ENCODE results near the gene FGF16. TPM values are rescaled to one million over a fixed set of nuclear protein-coding genes. Genes with fewer than 3 reads are reported as not detected.

The FGF16 gene
- total and polyA plus RNA-seq, 2 experiments from 2014 or later = 0.27 TPM; not detected in 1

DNA sequence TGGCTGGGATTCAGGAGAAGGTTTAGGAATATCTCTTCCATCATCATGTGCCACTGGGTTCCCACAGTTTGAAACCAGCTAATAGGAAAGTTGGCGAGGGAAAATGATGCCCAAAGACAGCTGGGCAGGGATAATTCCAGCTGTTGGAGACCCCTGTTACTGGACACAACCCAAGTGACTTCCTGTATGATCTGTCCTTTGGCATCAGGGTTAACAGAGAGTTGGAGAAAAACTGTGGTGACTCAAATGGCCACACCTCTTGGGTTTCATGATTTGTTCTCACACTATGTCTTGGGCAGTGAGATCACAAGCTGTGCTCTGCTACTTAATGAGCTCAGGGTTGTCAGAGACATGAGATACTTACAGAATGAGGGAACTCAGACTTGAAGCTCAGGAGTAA lies 3.8 kb downstream of the FGF16 start:
- WGBS (ENCODE audit: low lambda C conversion rate, missing lambda C conversion rate) = 62% methylated on average over 1 of the region's 1 CpG
- Histone ChIP-seq H3K4me3 (no peak overlapping the region), H3K4me2 (no peak overlapping the region)

DNA sequence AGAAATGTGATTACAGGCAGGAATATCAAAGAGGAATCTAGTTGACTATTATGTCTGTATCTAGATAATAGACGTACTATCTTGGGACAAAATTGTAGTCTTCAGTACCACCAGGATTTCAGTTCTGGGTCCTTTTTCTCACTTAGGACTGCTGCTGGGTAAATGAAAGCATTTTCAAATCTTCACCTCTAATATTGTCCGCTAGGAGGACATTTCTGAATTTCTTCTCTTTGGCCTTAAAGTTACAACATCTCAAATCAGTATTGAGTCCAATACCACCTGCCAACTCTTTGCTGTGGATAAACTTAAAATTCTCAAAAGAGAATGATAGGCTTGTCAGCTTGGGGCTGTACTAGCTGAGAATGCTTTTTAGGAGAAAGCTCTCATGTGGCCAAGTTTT lies 6.0 kb downstream of the FGF16 start:
- Histone ChIP-seq H3K79me2 (no peaks in the 10 kb centered on the region), H3K9me2 (replicated peaks; ENCODE audit: insufficient read depth) (no peaks in the 10 kb centered on the region), H3K4me1 (ENCODE audit: insufficient read depth) (no peaks in the 10 kb centered on the region), H2AFZ (no peak overlapping the region), H3K36me3 (replicated peaks; ENCODE audit: insufficient read depth, low read depth) (no peaks in the 10 kb centered on the region), H3K4me3 (no peak overlapping the region), H3K27ac (no peak overlapping the region), H3K27me3 (no peaks in the 10 kb centered on the region), H4K20me1 (ENCODE audit: insufficient read depth, poor library complexity, severe bottlenecking) (no peaks in the 10 kb centered on the region), H3K9me3 (ENCODE audit: low read depth) (no peaks in the 10 kb centered on the region), H3K4me2 (no peak overlapping the region)
- no peak for DNase-seq (ENCODE audit: low spot score)
- TF ChIP-seq, protein P1, sequence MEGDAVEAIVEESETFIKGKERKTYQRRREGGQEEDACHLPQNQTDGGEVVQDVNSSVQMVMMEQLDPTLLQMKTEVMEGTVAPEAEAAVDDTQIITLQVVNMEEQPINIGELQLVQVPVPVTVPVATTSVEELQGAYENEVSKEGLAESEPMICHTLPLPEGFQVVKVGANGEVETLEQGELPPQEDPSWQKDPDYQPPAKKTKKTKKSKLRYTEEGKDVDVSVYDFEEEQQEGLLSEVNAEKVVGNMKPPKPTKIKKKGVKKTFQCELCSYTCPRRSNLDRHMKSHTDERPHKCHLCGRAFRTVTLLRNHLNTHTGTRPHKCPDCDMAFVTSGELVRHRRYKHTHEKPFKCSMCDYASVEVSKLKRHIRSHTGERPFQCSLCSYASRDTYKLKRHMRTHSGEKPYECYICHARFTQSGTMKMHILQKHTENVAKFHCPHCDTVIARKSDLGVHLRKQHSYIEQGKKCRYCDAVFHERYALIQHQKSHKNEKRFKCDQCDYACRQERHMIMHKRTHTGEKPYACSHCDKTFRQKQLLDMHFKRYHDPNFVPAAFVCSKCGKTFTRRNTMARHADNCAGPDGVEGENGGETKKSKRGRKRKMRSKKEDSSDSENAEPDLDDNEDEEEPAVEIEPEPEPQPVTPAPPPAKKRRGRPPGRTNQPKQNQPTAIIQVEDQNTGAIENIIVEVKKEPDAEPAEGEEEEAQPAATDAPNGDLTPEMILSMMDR (IDR thresholded peaks at IDR 0.05; ENCODE audit: poor library complexity) = no peak
- TF ChIP-seq EZH2phosphoT487 (IDR thresholded peaks at IDR 0.05; ENCODE audit: low read depth, severe bottlenecking, unreplicated experiment) (no peak), EZH2 (IDR thresholded peaks at IDR 0.05; ENCODE audit: borderline replicate concordance) (no peak)
- WGBS (ENCODE audit: low lambda C conversion rate, missing lambda C conversion rate) = 66% methylated on average over 2 of the region's 2 CpGs

More for the DNA sequence above, 3.8 kb downstream of the FGF16 start:
- Histone ChIP-seq H3K79me2 (no peaks in the 10 kb centered on the region), H3K9me2 (replicated peaks; ENCODE audit: insufficient read depth) (no peaks in the 10 kb centered on the region), H3K27ac (no peak overlapping the region), H3K36me3 (replicated peaks; ENCODE audit: insufficient read depth, low read depth) (no peaks in the 10 kb centered on the region), H3K9me3 (ENCODE audit: low read depth) (no peaks in the 10 kb centered on the region), H4K20me1 (ENCODE audit: insufficient read depth, poor library complexity, severe bottlenecking) (no peaks in the 10 kb centered on the region), H3K27me3 (peaks cover 9% of the 10 kb centered on the region), H2AFZ (no peak overlapping the region), H3K4me1 (ENCODE audit: insufficient read depth) (no peaks in the 10 kb centered on the region)
- no peak for DNase-seq (ENCODE audit: low spot score)
- TF ChIP-seq EZH2 (IDR thresholded peaks at IDR 0.05; ENCODE audit: borderline replicate concordance) (no peak), EZH2phosphoT487 (IDR thresholded peaks at IDR 0.05; ENCODE audit: low read depth, severe bottlenecking, unreplicated experiment) (no peak)
- TF ChIP-seq, protein P1 (IDR thresholded peaks at IDR 0.05; ENCODE audit: poor library complexity) = no peak

DNA sequence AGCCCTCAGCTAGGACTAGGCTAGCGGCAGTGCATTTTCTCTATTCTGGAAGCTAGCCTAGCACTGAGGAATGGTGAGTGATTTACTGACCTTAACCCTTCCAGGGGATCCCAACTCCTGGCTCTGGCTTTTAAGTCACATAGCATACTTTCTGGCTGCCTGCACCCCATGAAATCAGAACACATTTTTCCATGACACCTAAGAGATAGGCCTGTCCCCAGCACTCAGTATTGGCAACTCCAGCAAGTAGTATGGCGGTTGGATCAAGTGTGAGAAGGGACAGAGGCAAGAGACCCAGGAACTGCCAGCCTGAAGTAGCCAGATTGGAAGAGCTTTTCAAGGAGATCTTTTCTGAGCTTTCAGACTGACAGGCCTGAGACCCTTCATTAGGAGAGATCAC lies 8.2 kb downstream of the FGF16 start:
- Histone ChIP-seq H3K4me3 (no peak overlapping the region), H3K36me3 (replicated peaks; ENCODE audit: insufficient read depth, low read depth) (no peaks in the 10 kb centered on the region), H3K27ac (no peak overlapping the region), H3K4me2 (no peak overlapping the region), H3K27me3 (no peaks in the 10 kb centered on the region), H3K9me3 (ENCODE audit: low read depth) (no peaks in the 10 kb centered on the region), H4K20me1 (ENCODE audit: insufficient read depth, poor library complexity, severe bottlenecking) (no peaks in the 10 kb centered on the region), H3K79me2 (no peaks in the 10 kb centered on the region), H3K9me2 (replicated peaks; ENCODE audit: insufficient read depth) (no peaks in the 10 kb centered on the region), H3K4me1 (ENCODE audit: insufficient read depth) (no peaks in the 10 kb centered on the region), H2AFZ (no peak overlapping the region)
- no peak for TF ChIP-seq EZH2phosphoT487 (IDR thresholded peaks at IDR 0.05; ENCODE audit: low read depth, severe bottlenecking, unreplicated experiment)
- TF ChIP-seq, protein P1 (IDR thresholded peaks at IDR 0.05; ENCODE audit: poor library complexity) = no peak
- WGBS (ENCODE audit: low lambda C conversion rate, missing lambda C conversion rate) = 78% methylated on average over 2 of the region's 2 CpGs
- DNase-seq (ENCODE audit: low spot score) = no peak

DNA sequence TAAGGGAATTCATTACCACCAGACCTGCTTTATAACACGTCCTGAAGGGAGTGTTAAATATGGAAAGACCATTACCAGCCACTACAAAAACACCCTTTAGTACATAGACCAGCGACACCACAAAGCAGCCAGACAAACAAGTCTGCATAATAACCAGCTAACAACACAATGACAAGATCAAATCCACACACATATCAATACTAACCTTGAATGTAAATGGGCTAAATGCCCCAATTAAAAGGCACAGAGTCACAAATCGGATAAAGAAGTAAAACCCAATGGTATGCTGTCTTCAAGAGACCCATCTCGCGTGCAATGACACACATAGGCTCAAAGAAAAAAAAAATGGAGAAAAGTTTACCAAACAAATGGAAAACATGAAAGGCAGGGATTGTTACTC lies 36.9 kb downstream of the FGF16 start:
- no peak for TF ChIP-seq EZH2 (IDR thresholded peaks at IDR 0.05; ENCODE audit: borderline replicate concordance)
- TF ChIP-seq, protein P1 (IDR thresholded peaks at IDR 0.05; ENCODE audit: poor library complexity) = no peak
- no peak for TF ChIP-seq EZH2phosphoT487 (IDR thresholded peaks at IDR 0.05; ENCODE audit: low read depth, severe bottlenecking, unreplicated experiment)
- H3K4me3 ChIP-seq = no peak overlapping the region
- 65% methylated on average over 5 of the region's 5 CpGs for WGBS (ENCODE audit: low lambda C conversion rate, missing lambda C conversion rate)

More for the DNA sequence above, 36.9 kb downstream of the FGF16 start:
- H3K79me2 ChIP-seq = no peaks in the 10 kb centered on the region
- no peaks in the 10 kb centered on the region for H3K9me3 ChIP-seq (ENCODE audit: low read depth)
- no peaks in the 10 kb centered on the region for H3K36me3 ChIP-seq (replicated peaks; ENCODE audit: insufficient read depth, low read depth)
- H3K4me1 ChIP-seq (ENCODE audit: insufficient read depth) = no peaks in the 10 kb centered on the region
- no peaks in the 10 kb centered on the region for H3K9me2 ChIP-seq (replicated peaks; ENCODE audit: insufficient read depth)
- H3K4me2 ChIP-seq = no peak overlapping the region
- no peaks in the 10 kb centered on the region for H3K27me3 ChIP-seq
- no peaks in the 10 kb centered on the region for H4K20me1 ChIP-seq (ENCODE audit: insufficient read depth, poor library complexity, severe bottlenecking)
- no peak for DNase-seq (ENCODE audit: low spot score)
- H3K27ac ChIP-seq = no peak overlapping the region
- H2AFZ ChIP-seq = no peak overlapping the region

Measured in hepatocyte (in vitro differentiated cells).